ENCODE data around the gene LETMD1.
A peak's percentile ranks its signal among the peaks of the same experiment; 100 is the strongest.

Gene LETMD1, protein sequence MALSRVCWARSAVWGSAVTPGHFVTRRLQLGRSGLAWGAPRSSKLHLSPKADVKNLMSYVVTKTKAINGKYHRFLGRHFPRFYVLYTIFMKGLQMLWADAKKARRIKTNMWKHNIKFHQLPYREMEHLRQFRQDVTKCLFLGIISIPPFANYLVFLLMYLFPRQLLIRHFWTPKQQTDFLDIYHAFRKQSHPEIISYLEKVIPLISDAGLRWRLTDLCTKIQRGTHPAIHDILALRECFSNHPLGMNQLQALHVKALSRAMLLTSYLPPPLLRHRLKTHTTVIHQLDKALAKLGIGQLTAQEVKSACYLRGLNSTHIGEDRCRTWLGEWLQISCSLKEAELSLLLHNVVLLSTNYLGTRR

GRCh38 chr12:51047655-51048540 is at the start of gene LETMD1:
Gene LETMD1 (plus strand): TSS chr12:51048327. CDS start chr12:51048357, 30 bp downstream.
- peak within 1 kb of the TSS; percentile 92 for H3K4me3 ChIP-seq (ENCODE audit: low read depth, low read length)
- TF ChIP-seq, protein P1, sequence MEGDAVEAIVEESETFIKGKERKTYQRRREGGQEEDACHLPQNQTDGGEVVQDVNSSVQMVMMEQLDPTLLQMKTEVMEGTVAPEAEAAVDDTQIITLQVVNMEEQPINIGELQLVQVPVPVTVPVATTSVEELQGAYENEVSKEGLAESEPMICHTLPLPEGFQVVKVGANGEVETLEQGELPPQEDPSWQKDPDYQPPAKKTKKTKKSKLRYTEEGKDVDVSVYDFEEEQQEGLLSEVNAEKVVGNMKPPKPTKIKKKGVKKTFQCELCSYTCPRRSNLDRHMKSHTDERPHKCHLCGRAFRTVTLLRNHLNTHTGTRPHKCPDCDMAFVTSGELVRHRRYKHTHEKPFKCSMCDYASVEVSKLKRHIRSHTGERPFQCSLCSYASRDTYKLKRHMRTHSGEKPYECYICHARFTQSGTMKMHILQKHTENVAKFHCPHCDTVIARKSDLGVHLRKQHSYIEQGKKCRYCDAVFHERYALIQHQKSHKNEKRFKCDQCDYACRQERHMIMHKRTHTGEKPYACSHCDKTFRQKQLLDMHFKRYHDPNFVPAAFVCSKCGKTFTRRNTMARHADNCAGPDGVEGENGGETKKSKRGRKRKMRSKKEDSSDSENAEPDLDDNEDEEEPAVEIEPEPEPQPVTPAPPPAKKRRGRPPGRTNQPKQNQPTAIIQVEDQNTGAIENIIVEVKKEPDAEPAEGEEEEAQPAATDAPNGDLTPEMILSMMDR (IDR thresholded peaks at IDR 0.05; ENCODE audit: low read depth, low read length): peak; percentile 86

DNA sequence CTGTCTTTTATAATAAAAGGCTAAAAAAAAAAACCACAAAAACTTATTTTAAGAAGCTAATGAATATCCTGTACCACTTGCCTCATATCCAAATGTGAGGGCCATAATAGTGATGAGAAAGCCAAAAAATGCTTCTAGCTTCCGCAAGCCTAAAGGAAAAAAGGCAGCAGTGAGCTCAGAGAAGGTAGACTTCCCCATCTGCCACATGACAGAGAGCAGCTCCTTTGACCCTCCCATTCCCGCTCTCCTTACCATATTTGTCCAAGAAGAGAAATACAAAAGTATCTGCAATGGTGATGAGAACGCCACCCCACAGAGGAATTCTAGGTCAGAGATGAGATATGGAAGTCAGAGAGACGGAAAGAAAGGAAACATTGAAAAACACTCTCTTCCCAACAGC is 49.0 kb upstream of the LETMD1 start:
- TF ChIP-seq, protein P1 (IDR thresholded peaks at IDR 0.05; ENCODE audit: low read depth, low read length): no peak
- H3K4me3 ChIP-seq (ENCODE audit: low read depth, low read length): no peak overlapping the region

GRCh38 chr12:51000245-51000644 is 47.9 kb upstream of the LETMD1 start:
- no peak overlapping the region for H3K4me3 ChIP-seq (ENCODE audit: low read depth, low read length)
- TF ChIP-seq, protein P1 (IDR thresholded peaks at IDR 0.05; ENCODE audit: low read depth, low read length): no peak

DNA sequence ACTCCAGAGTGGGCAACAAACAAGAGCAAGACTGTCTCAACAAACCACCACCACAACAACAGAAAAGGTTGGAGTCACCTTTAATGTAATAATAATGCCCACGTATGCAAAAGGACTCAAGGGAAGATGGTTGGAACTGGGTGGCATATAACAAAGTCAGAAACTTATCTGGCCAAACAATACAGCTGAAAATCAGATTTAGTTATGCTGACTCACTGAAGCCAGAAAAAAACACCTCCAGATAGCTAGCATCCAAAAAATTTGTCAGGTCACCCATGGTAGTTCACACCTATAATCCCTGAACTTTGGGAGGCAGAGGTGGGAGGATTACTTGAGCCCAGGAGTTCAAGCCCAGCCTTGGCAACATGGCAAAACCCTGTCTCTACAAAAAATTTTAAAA is 46.3 kb upstream of the LETMD1 start:
- H3K4me3 ChIP-seq (ENCODE audit: low read depth, low read length): no peak overlapping the region
- TF ChIP-seq, protein P1 (IDR thresholded peaks at IDR 0.05; ENCODE audit: low read depth, low read length): no peak

DNA sequence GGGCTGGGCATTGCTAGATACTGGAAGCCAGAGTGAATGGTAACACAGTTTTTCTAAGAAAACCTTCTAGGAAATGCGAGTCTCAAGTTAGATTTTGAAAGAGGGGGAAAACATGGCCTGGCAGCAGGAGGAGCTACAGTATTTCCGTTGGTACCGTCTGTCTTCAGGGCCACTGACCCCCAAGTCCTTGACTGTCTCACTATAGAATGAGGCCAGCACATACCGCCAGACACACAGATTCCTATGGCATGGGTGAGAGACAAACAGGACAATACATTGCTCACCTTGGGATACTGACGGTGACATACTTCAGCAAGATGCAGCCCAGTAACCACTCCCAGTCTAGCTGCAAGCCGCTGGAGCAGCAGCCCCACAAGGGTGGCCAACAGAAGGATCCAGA is 43.6 kb upstream of the LETMD1 start:
- no peak overlapping the region for H3K4me3 ChIP-seq (ENCODE audit: low read depth, low read length)
- TF ChIP-seq, protein P1 (IDR thresholded peaks at IDR 0.05; ENCODE audit: low read depth, low read length): no peak

- TF ChIP-seq, protein P1 (IDR thresholded peaks at IDR 0.05; ENCODE audit: low read depth, low read length): no peak
- H3K4me3 ChIP-seq (ENCODE audit: low read depth, low read length): no peak overlapping the region
Measured at GRCh38 chr12:51005030-51005429, 43.1 kb upstream of the LETMD1 start.

DNA sequence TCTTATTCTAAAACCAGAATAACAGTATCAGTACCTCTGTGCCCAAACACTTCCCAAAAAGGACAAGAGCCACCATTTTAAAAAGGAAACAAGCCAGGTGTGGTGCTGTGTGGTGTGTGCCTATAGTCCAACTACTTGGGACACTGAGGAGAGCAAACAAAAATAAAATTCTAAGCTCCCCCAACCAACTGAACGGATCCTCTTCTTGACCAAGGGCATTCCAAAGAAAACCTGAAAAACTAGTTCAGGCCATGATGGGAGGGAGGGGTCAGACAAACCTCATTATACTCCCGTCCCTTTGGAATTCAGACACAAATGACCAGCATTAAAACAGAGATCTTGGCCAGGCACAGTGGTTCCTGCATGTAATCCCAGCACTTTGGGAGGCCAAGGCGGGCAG is 42.5 kb upstream of the LETMD1 start:
- H3K4me3 ChIP-seq (ENCODE audit: low read depth, low read length): no peak overlapping the region
- TF ChIP-seq, protein P1 (IDR thresholded peaks at IDR 0.05; ENCODE audit: low read depth, low read length): no peak

Measured in WI38 (cell line).